Liver (tissue), 3 donors: ENCODE results near the gene CENPT.

Experiments used
- FOXA2 ChIP-seq: IDR thresholded peaks from 2 replicates; pipeline ENCODE4 v1.6.1; 2016; ENCODE audit warnings: antibody characterized with exemption
- GABPA ChIP-seq, 2 donors: IDR thresholded peaks in 1 of 2; conservative IDR thresholded peaks in 1 of 2; 2 replicates each; pipeline ENCODE4 v1.6.1; 2016; ENCODE audit warnings: antibody characterized with exemption in 2 of 2, mild to moderate bottlenecking in 1 of 2, moderate library complexity in 1 of 2
- HNF4A ChIP-seq, 2 donors: conservative IDR thresholded peaks; 2 replicates each; pipeline ENCODE4 v1.6.1; 2016; ENCODE audit warnings: antibody characterized with exemption in 2 of 2, mild to moderate bottlenecking in 2 of 2
- JUND ChIP-seq, 2 donors: IDR thresholded peaks; 2 replicates each; pipeline ENCODE4 v1.6.1; 2016; ENCODE audit warnings: antibody characterized with exemption in 2 of 2
- RAD21 ChIP-seq, 2 donors: IDR thresholded peaks; 2 replicates each; pipeline ENCODE4 v1.6.1; 2016; ENCODE audit warnings: antibody characterized with exemption in 2 of 2, mild to moderate bottlenecking in 2 of 2
- SP1 ChIP-seq: IDR thresholded peaks from 2 replicates; pipeline ENCODE4 v1.6.1; 2018; ENCODE audit warnings: antibody characterized with exemption, mild to moderate bottlenecking
- YY1 ChIP-seq: IDR thresholded peaks from 2 replicates; pipeline ENCODE4 v1.6.1; 2016; ENCODE audit warnings: antibody characterized with exemption, mild to moderate bottlenecking
- TF ChIP-seq, protein P1 (sequence below): fragments of 150-350 bp; IDR thresholded peaks from 2 replicates; pipeline ENCODE4 v1.5.1; 2017; ENCODE audit warnings: improper control_type of control experiment, low read depth, low read length; ENCODE audit not compliant: missing input control
- TF ChIP-seq, protein P2 (sequence below): IDR thresholded peaks from 2 replicates; pipeline ENCODE4 v1.6.1; 2016; ENCODE audit warnings: antibody characterized with exemption, mild to moderate bottlenecking
- donor health status: healthy.
- donor health status: healthy.

- no peak for TF ChIP-seq SP1
- TF ChIP-seq FOXA2: no peak
- TF ChIP-seq, protein P1, sequence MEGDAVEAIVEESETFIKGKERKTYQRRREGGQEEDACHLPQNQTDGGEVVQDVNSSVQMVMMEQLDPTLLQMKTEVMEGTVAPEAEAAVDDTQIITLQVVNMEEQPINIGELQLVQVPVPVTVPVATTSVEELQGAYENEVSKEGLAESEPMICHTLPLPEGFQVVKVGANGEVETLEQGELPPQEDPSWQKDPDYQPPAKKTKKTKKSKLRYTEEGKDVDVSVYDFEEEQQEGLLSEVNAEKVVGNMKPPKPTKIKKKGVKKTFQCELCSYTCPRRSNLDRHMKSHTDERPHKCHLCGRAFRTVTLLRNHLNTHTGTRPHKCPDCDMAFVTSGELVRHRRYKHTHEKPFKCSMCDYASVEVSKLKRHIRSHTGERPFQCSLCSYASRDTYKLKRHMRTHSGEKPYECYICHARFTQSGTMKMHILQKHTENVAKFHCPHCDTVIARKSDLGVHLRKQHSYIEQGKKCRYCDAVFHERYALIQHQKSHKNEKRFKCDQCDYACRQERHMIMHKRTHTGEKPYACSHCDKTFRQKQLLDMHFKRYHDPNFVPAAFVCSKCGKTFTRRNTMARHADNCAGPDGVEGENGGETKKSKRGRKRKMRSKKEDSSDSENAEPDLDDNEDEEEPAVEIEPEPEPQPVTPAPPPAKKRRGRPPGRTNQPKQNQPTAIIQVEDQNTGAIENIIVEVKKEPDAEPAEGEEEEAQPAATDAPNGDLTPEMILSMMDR: no peak
- TF ChIP-seq JUND (IDR thresholded peaks at IDR 0.05): no peak
- no peak for TF ChIP-seq HNF4A (conservative IDR thresholded peaks at IDR 0.05)
- TF ChIP-seq GABPA (IDR thresholded peaks at IDR 0.05 in 1 of 2, conservative IDR thresholded peaks at IDR 0.05 in 1 of 2): no peak
- TF ChIP-seq YY1: no peak
- TF ChIP-seq, protein P2, sequence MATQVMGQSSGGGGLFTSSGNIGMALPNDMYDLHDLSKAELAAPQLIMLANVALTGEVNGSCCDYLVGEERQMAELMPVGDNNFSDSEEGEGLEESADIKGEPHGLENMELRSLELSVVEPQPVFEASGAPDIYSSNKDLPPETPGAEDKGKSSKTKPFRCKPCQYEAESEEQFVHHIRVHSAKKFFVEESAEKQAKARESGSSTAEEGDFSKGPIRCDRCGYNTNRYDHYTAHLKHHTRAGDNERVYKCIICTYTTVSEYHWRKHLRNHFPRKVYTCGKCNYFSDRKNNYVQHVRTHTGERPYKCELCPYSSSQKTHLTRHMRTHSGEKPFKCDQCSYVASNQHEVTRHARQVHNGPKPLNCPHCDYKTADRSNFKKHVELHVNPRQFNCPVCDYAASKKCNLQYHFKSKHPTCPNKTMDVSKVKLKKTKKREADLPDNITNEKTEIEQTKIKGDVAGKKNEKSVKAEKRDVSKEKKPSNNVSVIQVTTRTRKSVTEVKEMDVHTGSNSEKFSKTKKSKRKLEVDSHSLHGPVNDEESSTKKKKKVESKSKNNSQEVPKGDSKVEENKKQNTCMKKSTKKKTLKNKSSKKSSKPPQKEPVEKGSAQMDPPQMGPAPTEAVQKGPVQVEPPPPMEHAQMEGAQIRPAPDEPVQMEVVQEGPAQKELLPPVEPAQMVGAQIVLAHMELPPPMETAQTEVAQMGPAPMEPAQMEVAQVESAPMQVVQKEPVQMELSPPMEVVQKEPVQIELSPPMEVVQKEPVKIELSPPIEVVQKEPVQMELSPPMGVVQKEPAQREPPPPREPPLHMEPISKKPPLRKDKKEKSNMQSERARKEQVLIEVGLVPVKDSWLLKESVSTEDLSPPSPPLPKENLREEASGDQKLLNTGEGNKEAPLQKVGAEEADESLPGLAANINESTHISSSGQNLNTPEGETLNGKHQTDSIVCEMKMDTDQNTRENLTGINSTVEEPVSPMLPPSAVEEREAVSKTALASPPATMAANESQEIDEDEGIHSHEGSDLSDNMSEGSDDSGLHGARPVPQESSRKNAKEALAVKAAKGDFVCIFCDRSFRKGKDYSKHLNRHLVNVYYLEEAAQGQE: no peak
- TF ChIP-seq RAD21 (IDR thresholded peaks at IDR 0.05): no peak
These were observed 32.9 kb downstream of the CENPT start for GRCh38 chr16:67814567-67814966.
